ENCODE data around the gene SLC22A16. TPM values are rescaled to one million over a fixed set of nuclear protein-coding genes. Genes with fewer than 3 reads are reported as not detected.

SLC22A16 gene
- total and polyA plus RNA-seq, 2 of the 8 experiments (the other 6 are each of a cell fraction or from before 2014, with no cell fraction given): not detected

DNA sequence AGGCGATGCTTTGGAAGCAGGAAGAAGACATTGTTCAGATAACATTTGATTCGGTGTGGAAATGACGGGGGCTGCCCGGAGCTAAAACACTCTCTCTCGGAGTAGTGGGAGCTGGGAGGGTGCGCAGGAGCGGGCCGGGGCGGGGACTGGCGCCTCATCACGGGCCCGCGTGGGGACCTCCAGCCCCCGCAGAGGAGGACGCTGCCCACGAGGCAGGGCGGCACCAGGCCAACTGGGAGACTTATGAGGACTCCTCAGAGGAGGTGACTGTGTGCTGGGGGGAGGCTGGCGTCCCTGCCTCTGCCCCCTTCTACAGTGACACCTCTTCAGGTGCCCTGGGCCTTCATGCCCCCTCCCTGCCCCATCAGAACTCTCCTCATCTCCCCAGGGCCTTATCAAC, 76.2 kb downstream of the SLC22A16 start:
- H4K20me1 ChIP-seq (replicated peaks in 1 of 2; ENCODE audit: control insufficient read depth in 1 of 2, insufficient read depth in 2 of 2, low read length in 2 of 2): no peaks in the 10 kb centered on the region
- TF ChIP-seq TBP (IDR thresholded peaks at IDR 0.05; ENCODE audit: low read depth, low read length) (no peak), JUND (IDR thresholded peaks at IDR 0.05; ENCODE audit: low read length) (no peak), TCF12 (IDR thresholded peaks at IDR 0.05; ENCODE audit: low read depth, low read length) (no peak), POU5F1 (IDR thresholded peaks at IDR 0.05; ENCODE audit: low read depth, low read length) (no peak), NANOG (IDR thresholded peaks at IDR 0.05; ENCODE audit: insufficient read depth, low read depth, low read length, poor library complexity, severe bottlenecking) (no peak), GTF2F1 (IDR thresholded peaks at IDR 0.05; ENCODE audit: borderline replicate concordance, low read depth, low read length) (no peak), SRF (IDR thresholded peaks at IDR 0.05; ENCODE audit: low read depth, low read length) (no peak), TEAD4 (IDR thresholded peaks at IDR 0.05; ENCODE audit: low read depth, low read length) (no peak), ZNF274 (IDR thresholded peaks at IDR 0.05; ENCODE audit: borderline replicate concordance, extremely low read depth, low read length) (no peak), NRF1 (IDR thresholded peaks at IDR 0.05; ENCODE audit: low read depth, low read length) (no peak), SUZ12 (IDR thresholded peaks at IDR 0.05; ENCODE audit: low read length) (no peak), RXRA (IDR thresholded peaks at IDR 0.05; ENCODE audit: insufficient read depth, low read depth, low read length) (no peak), RNF2 (IDR thresholded peaks at IDR 0.05; ENCODE audit: borderline replicate concordance, low read depth, low read length, missing control alignments, poor library complexity, severe bottlenecking) (no peak)
- TF ChIP-seq, protein P1, sequence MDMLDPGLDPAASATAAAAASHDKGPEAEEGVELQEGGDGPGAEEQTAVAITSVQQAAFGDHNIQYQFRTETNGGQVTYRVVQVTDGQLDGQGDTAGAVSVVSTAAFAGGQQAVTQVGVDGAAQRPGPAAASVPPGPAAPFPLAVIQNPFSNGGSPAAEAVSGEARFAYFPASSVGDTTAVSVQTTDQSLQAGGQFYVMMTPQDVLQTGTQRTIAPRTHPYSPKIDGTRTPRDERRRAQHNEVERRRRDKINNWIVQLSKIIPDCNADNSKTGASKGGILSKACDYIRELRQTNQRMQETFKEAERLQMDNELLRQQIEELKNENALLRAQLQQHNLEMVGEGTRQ (IDR thresholded peaks at IDR 0.05; ENCODE audit: low read length): no peak

More for the DNA sequence above, 76.2 kb downstream of the SLC22A16 start:
- H3K23ac ChIP-seq (ENCODE audit: insufficient read length): no peak overlapping the region
- no peaks in the 10 kb centered on the region; the same call in 1 of the 2 replicates for H3K79me1 ChIP-seq (ENCODE audit: low read depth, low read length)
- no peak overlapping the region for H2BK12ac ChIP-seq (ENCODE audit: low read depth, low read length)
- no peak overlapping the region for H3K56ac ChIP-seq (replicated peaks; ENCODE audit: insufficient read length, low read depth, low read length)
- H4K5ac ChIP-seq (ENCODE audit: insufficient read length, low read depth, low read length): no peak overlapping the region
- H2BK5ac ChIP-seq (ENCODE audit: low read depth, low read length): no peak overlapping the region
- no peak overlapping the region for H3K4ac ChIP-seq (replicated peaks; ENCODE audit: insufficient read length, low read depth, low read length)
- ChIA-PET POLR2A (ENCODE audit: partially characterized antibody) (no interaction called here), CTCF (ENCODE audit: partially characterized antibody) (interaction anchor here (1.1 kb wide), 1 partner anchor 8 kb away, joined by 4 read pairs; no protein-coding TSS in a partner anchor)
- H3K4me3 ChIP-seq (ENCODE audit: extremely low read depth in 1 of 4, insufficient read depth in 2 of 4, low read depth in 3 of 4, low read length in 4 of 4): no peak overlapping the region
- no peaks in the 10 kb centered on the region for H3K79me2 ChIP-seq (ENCODE audit: control insufficient read depth in 1 of 2, insufficient read depth in 2 of 2, low read length in 2 of 2)
- no peak overlapping the region for H2AFZ ChIP-seq (ENCODE audit: low read length)
- no peak for FAIRE-seq
- no peaks in the 10 kb centered on the region for H3K4me1 ChIP-seq (replicated peaks in 1 of 4; ENCODE audit: control insufficient read depth in 3 of 4, insufficient read depth in 4 of 4, low read length in 3 of 4)
- H3K9me3 ChIP-seq (ENCODE audit: insufficient read depth in 2 of 2, low read depth in 1 of 2, low read length in 1 of 2): no peaks in the 10 kb centered on the region
- H2AK5ac ChIP-seq (ENCODE audit: low read depth, low read length): no peak overlapping the region
- H2BK20ac ChIP-seq (ENCODE audit: low read length): no peak overlapping the region
- H3K27ac ChIP-seq (ENCODE audit: low read depth, low read length): no peak overlapping the region
- H3K23me2 ChIP-seq (ENCODE audit: low read depth, low read length): no peaks in the 10 kb centered on the region
- H3K9ac ChIP-seq (replicated peaks in 1 of 4; ENCODE audit: extremely low read depth in 1 of 4, low read depth in 3 of 4, low read length in 3 of 4): no peak overlapping the region
- 93% methylated on average over 17 of the region's 18 CpGs; no CpG with 5 or more reads in 1 of the 2 experiments for whole genome bisulfite sequencing, 2 experiments (ENCODE audit: extremely low coverage in 1 of 2, insufficient coverage in 1 of 2, insufficient read length in 1 of 2, insufficient replicate concordance in 2 of 2, low coverage in 1 of 2, low lambda C conversion rate in 2 of 2, missing lambda C conversion rate in 1 of 2)
- no peak overlapping the region for H3K14ac ChIP-seq (ENCODE audit: insufficient read length)
- no peak overlapping the region for H3K4me2 ChIP-seq (ENCODE audit: insufficient read depth in 1 of 2, low read depth in 2 of 2, low read length in 2 of 2)
- no peaks in the 10 kb centered on the region for H3K27me3 ChIP-seq (replicated peaks in 1 of 4; ENCODE audit: control insufficient read depth in 3 of 4, extremely low read depth in 1 of 4, insufficient read depth in 3 of 4, low read length in 3 of 4)
- H4K91ac ChIP-seq (replicated peaks; ENCODE audit: insufficient read length, low read length): no peak overlapping the region
- H3K18ac ChIP-seq (ENCODE audit: extremely low read depth, low read length): no peak overlapping the region
- no peak overlapping the region for H2BK120ac ChIP-seq (replicated peaks; ENCODE audit: low read depth, low read length)
- no peak for DNase-seq (ENCODE audit: low read depth in 1 of 2, low spot score in 2 of 2)
- H2BK15ac ChIP-seq (ENCODE audit: low read length): no peak overlapping the region
- H4K8ac ChIP-seq (ENCODE audit: extremely low read depth, insufficient read depth, low read length): no peak overlapping the region
- H3K36me3 ChIP-seq (ENCODE audit: control insufficient read depth in 2 of 4, insufficient read depth in 4 of 4, low read length in 3 of 4): no peaks in the 10 kb centered on the region
